HepG2 (cell line): ENCODE data around the gene TADA3. TPM values are rescaled to one million over a fixed set of nuclear protein-coding genes. Genes with fewer than 3 reads are reported as not detected.

Source experiments
- AKNA ChIP-seq: sonication (generic); formaldehyde crosslinking; IDR thresholded peaks from 2 replicates; pipeline ENCODE4 v1.4.0; 2020; ENCODE audit warnings: missing genetic modification reagents, borderline replicate concordance
- BCL6 ChIP-seq: IDR thresholded peaks from 2 replicates; pipeline ENCODE4 v1.6.1; 2016; ENCODE audit warnings: missing genetic modification reagents, missing compliant biosample characterization
- EP300 ChIP-seq, 3 experiments: sonication (generic) in 1 of 3; formaldehyde crosslinking in 1 of 3; IDR thresholded peaks; 2 replicates each; pipeline versions ENCODE4 v1.5.1 to v1.6.1; 2011 to 2020; ENCODE audit warnings: low read depth in 2 of 3, low read length in 2 of 3, borderline replicate concordance in 1 of 3, improper control_type of control experiment in 1 of 3, mild to moderate bottlenecking in 1 of 3, missing genetic modification reagents in 1 of 3, moderate library complexity in 1 of 3
- MYPOP ChIP-seq: sonication (generic); formaldehyde crosslinking; IDR thresholded peaks from 2 replicates; pipeline ENCODE4 v1.8.1; 2023; ENCODE audit warnings: mild to moderate bottlenecking, moderate library complexity, missing genetic modification reagents
- NCOR1 ChIP-seq: fragments of 200-600 bp; sonication (generic); IDR thresholded peaks from 2 replicates; pipeline ENCODE4 v1.7.0; 2017; ENCODE audit warnings: antibody characterized with exemption, low read length, borderline replicate concordance
- NKX3-1 ChIP-seq: sonication (generic); formaldehyde crosslinking; IDR thresholded peaks from 2 replicates; pipeline ENCODE4 v1.5.0; 2020; ENCODE audit warnings: missing genetic modification reagents
- PHF20 ChIP-seq: sonication (generic); formaldehyde crosslinking; IDR thresholded peaks from 2 replicates; pipeline ENCODE4 v1.5.0; 2020; ENCODE audit warnings: mild to moderate bottlenecking, missing genetic modification reagents
- RARG ChIP-seq: sonication (generic); formaldehyde crosslinking; IDR thresholded peaks from 2 replicates; pipeline ENCODE4 v1.4.0; 2020; ENCODE audit warnings: low read depth, mild to moderate bottlenecking, missing genetic modification reagents
- RCOR2 ChIP-seq: IDR thresholded peaks from 2 replicates; pipeline ENCODE4 v1.6.1; 2016; ENCODE audit warnings: missing biosample characterization, missing genetic modification reagents
- REPIN1 ChIP-seq: sonication (generic); formaldehyde crosslinking; IDR thresholded peaks from 2 replicates; pipeline ENCODE4 v1.8.0; 2022; ENCODE audit warnings: missing genetic modification reagents, low read depth, mild to moderate bottlenecking, borderline replicate concordance
- SETDB1 ChIP-seq: sonication (generic); formaldehyde crosslinking; IDR thresholded peaks from 2 replicates; pipeline ENCODE4 v1.5.1; 2020; ENCODE audit warnings: missing genetic modification reagents, mild to moderate bottlenecking, borderline replicate concordance
- SOX6 ChIP-seq, 2 experiments: fragments of 450-650 bp in 1 of 2; sonication (generic) in 1 of 2; formaldehyde crosslinking in 1 of 2; IDR thresholded peaks; 2 replicates each; pipeline versions ENCODE4 v1.4.0 to v1.6.1; 2017 to 2020; ENCODE audit warnings: antibody characterized with exemption in 1 of 2, mild to moderate bottlenecking in 1 of 2, missing genetic modification reagents in 1 of 2
- TFAP4 ChIP-seq: sonication (generic); IDR thresholded peaks from 2 replicates; pipeline ENCODE4 v1.6.1; 2016; ENCODE audit warnings: low read depth, borderline replicate concordance
- THYN1 ChIP-seq: sonication (generic); formaldehyde crosslinking; IDR thresholded peaks from 2 replicates; pipeline ENCODE4 v1.8.1; 2023; ENCODE audit warnings: low read depth, mild to moderate bottlenecking, moderate library complexity, missing genetic modification reagents, borderline replicate concordance
- ZNF558 ChIP-seq: sonication (generic); formaldehyde crosslinking; IDR thresholded peaks from 2 replicates; pipeline ENCODE4 v1.9.0; 2022; ENCODE audit warnings: mild to moderate bottlenecking, missing genetic modification reagents, borderline replicate concordance
- ZNF614 ChIP-seq: IDR thresholded peaks from 2 replicates; pipeline ENCODE4 v1.6.1; 2018; ENCODE audit warnings: missing biosample characterization, missing genetic modification reagents, inconsistent platforms, borderline replicate concordance
- polyA plus RNA-seq, 8 experiments: library from polyadenylated mRNA; depleted of rRNA in 3 of 8; stranded (reverse) in 7 of 8; unstranded in 1 of 8; fragments of >200 nt; fragmentation: Illumina TruSeq in 4 of 8; extraction: Trizol in 4 of 8; gene quantifications; 2 replicates each; pipeline versions ENCODE4 v1.2.1 to v1.2.3, GENCODE V29; 2011 to 2016; ENCODE audit warnings: low read depth in 4 of 8, missing spikeins in 1 of 8, mixed read lengths in 1 of 8; ENCODE audit not compliant: insufficient read depth in 1 of 8
- total RNA-seq, 5 experiments: library from RNA; depleted of rRNA; stranded (reverse); fragments of >200 nt; fragmentation: Illumina TruSeq; extraction: Trizol; gene quantifications; 2 replicates each; pipeline ENCODE4 v1.2.3, GENCODE V29; 2016; ENCODE audit warnings: low read depth in 1 of 5

TADA3 gene
- total and polyA plus RNA-seq, 2 of the 13 experiments (the other 11 are each of a cell fraction or from before 2014, with no cell fraction given), result 32.1 to 37.1 TPM

- TF ChIP-seq ZNF558 (CRISPR knock-in tag) (no peak), REPIN1 (peak; percentile 58; the same call in 1 of the 2 replicates), NCOR1 (peak; percentile 72; the same call in 1 of the 2 replicates), ZNF614 (CRISPR knock-in tag) (no peak), SOX6 (IDR thresholded peaks at IDR 0.05) (no peak), SOX6 (CRISPR knock-in tag; IDR thresholded peaks at IDR 0.05) (peak; percentile 71), RCOR2 (no peak), AKNA (CRISPR knock-in tag) (no peak), RARG (CRISPR knock-in tag) (no peak), EP300 (IDR thresholded peaks at IDR 0.05; ENCODE audit: low read depth in 2 of 2, low read length in 2 of 2) (no peak), EP300 (CRISPR knock-in tag; IDR thresholded peaks at IDR 0.05; ENCODE audit: borderline replicate concordance) (no peak), PHF20 (no peak), SETDB1 (CRISPR knock-in tag) (no peak), THYN1 (CRISPR knock-in tag) (no peak), NKX3-1 (CRISPR knock-in tag) (no peak), TFAP4 (peak; percentile 56; the same call in 1 of the 2 replicates), MYPOP (CRISPR knock-in tag) (no peak), BCL6 (peak; percentile 57; the same call in 1 of the 2 replicates)
Measured at GRCh38 chr3:9834520-9835380, 42.5 kb upstream of the TADA3 start (continued).
